ENCODE measurements around the gene PLCB4.
A peak's percentile ranks its signal among the peaks of the same experiment; 100 is the strongest.

Gene PLCB4

GRCh38 chr20:9503526-9504245 is 434.8 kb downstream of the PLCB4 start:
- peak; percentile 54 for DNase-seq

GRCh38 chr20:9506280-9506821 is 437.5 kb downstream of the PLCB4 start:
- no peak for DNase-seq

GRCh38 chr20:9506964-9507369 is 438.1 kb downstream of the PLCB4 start:
- no peak for DNase-seq

- no peak for DNase-seq
These were observed 438.8 kb downstream of the PLCB4 start for GRCh38 chr20:9507544-9508239.

GRCh38 chr20:9508240-9508661 is 439.4 kb downstream of the PLCB4 start:
- DNase-seq = no peak

- DNase-seq = no peak
These were observed 439.9 kb downstream of the PLCB4 start for GRCh38 chr20:9508696-9509178.

- DNase-seq = no peak
These were observed 440.4 kb downstream of the PLCB4 start for GRCh38 chr20:9509246-9509645.

- DNase-seq = no peak
These were observed 442.0 kb downstream of the PLCB4 start for GRCh38 chr20:9510911-9511310.

GRCh38 chr20:9514072-9514460 is 445.2 kb downstream of the PLCB4 start:
- no peak for DNase-seq

- DNase-seq = peak; percentile 24
These were observed 445.8 kb downstream of the PLCB4 start, which contains the start of gene LAMP5 for GRCh38 chr20:9514461-9515213. Gene LAMP5 (plus strand): TSS chr20:9514590. CDS start chr20:9514853, 263 bp downstream.

GRCh38 chr20:9515214-9515585 is 446.3 kb downstream of the PLCB4 start:
- DNase-seq = no peak

GRCh38 chr20:9515741-9516233 is 446.9 kb downstream of the PLCB4 start:
- DNase-seq = no peak

GRCh38 chr20:9516234-9516871 is 447.5 kb downstream of the PLCB4 start:
- peak; percentile 21 for DNase-seq

GRCh38 chr20:9517297-9518162 is 448.6 kb downstream of the PLCB4 start:
- DNase-seq = no peak

GRCh38 chr20:9518576-9519175 is 449.8 kb downstream of the PLCB4 start:
- DNase-seq = no peak

- no peak for DNase-seq
These were observed 451.2 kb downstream of the PLCB4 start for GRCh38 chr20:9520086-9520485.

GRCh38 chr20:9523636-9524035 is 454.7 kb downstream of the PLCB4 start:
- no peak for DNase-seq
